Lower lobe of right lung (tissue), 2 donors: ENCODE measurements around the gene WFDC5. TPM values are rescaled to one million over a fixed set of nuclear protein-coding genes. Genes with fewer than 3 reads are reported as not detected.
A peak's percentile ranks its signal among the peaks of the same experiment; 100 is the strongest.

ENCODE experiments used
- ATAC-seq, 2 donors: fragments of 200-7000 bp; cut with Tn5 transposase; one replicate each; pipeline ENCODE4 v1.9.1; 2020 to 2022; ENCODE audit warnings: mild to moderate bottlenecking in 2 of 2, moderate library complexity in 2 of 2
- DNase-seq: peaks from one replicate; pipeline ENCODE4 v3.0.0-alpha.2; 2020
- H3K27ac ChIP-seq: fragments of 200-600 bp; one replicate; pipeline ENCODE4 v1.8.0; 2022
- H3K27me3 ChIP-seq: fragments of 200-600 bp; one replicate; pipeline ENCODE4 v1.8.0; 2022; ENCODE audit warnings: low read depth
- H3K36me3 ChIP-seq: fragments of 200-600 bp; one replicate; pipeline ENCODE4 v1.8.0; 2022; ENCODE audit warnings: mild to moderate bottlenecking
- H3K4me1 ChIP-seq: fragments of 200-600 bp; one replicate; pipeline ENCODE4 v1.8.0; 2022
- H3K4me3 ChIP-seq: fragments of 200-600 bp; one replicate; pipeline ENCODE4 v1.8.0; 2022; ENCODE audit warnings: mild to moderate bottlenecking
- H3K9me3 ChIP-seq: fragments of 200-600 bp; one replicate; pipeline ENCODE4 v1.8.0; 2022
- CTCF ChIP-seq: fragments of 200-600 bp; IDR thresholded peaks from one replicate; pipeline ENCODE4 v1.8.0; 2022; ENCODE audit warnings: antibody characterized with exemption, mild to moderate bottlenecking
- intact Hi-C: fragments of 100-400 bp; cut with DNase I; formaldehyde crosslinking; loops from one replicate; pipeline ENCODE4 v1.11.0; 2022
- total RNA-seq: library from RNA; stranded (reverse); fragmentation: NEBNext Ultra II Directional; extraction: Animal tissue kit (Norgen Biotek cat#: 25700); gene quantifications from one replicate; pipeline ENCODE4 v1.2.1, GENCODE V29; 2021
- donor health status: DM: no; HTN: yes; CAD: no; lungs with severe emphysema.

Gene WFDC5
- total RNA-seq, 1 donor from 2014 or later: 1.6 TPM

- ATAC-seq (no peak), DNase-seq (no peak)
- no peak for TF ChIP-seq CTCF
- Histone ChIP-seq H3K27me3 (no peaks in the 10 kb centered on the region), H3K27ac (no peak overlapping the region), H3K4me3 (no peak overlapping the region), H3K4me1 (no peaks in the 10 kb centered on the region), H3K36me3 (no peaks in the 10 kb centered on the region), H3K9me3 (no peaks in the 10 kb centered on the region)
- intact Hi-C loops: no loop called here
Observed at GRCh38 chr20:45109634-45110033, 5.3 kb downstream of the WFDC5 start.

- H3K4me3 ChIP-seq: no peak overlapping the region
- no peaks in the 10 kb centered on the region for H3K36me3 ChIP-seq
- H3K4me1 ChIP-seq: peaks cover 6% of the 10 kb centered on the region
- no peaks in the 10 kb centered on the region for H3K9me3 ChIP-seq
- DNase-seq (no peak), ATAC-seq (no peak)
- H3K27me3 ChIP-seq: peaks cover 11% of the 10 kb centered on the region
- no peak for TF ChIP-seq CTCF
- intact Hi-C loops: no loop called here
- no peak overlapping the region for H3K27ac ChIP-seq
Observed at GRCh38 chr20:45105317-45105716, 9.7 kb downstream of the WFDC5 start.

- H3K9me3 ChIP-seq: no peaks in the 10 kb centered on the region
- TF ChIP-seq CTCF: no peak
- DNase-seq (no peak), ATAC-seq (peak; percentile 53 to 62)
- peaks cover 6% of the 10 kb centered on the region for H3K4me1 ChIP-seq
- no peaks in the 10 kb centered on the region for H3K36me3 ChIP-seq
- no peak overlapping the region for H3K27ac ChIP-seq
- intact Hi-C loops: no loop called here
- peaks cover 17% of the 10 kb centered on the region for H3K27me3 ChIP-seq
- H3K4me3 ChIP-seq: no peak overlapping the region
Observed at GRCh38 chr20:45104786-45105185, 10.2 kb downstream of the WFDC5 start.

- peaks cover 34% of the 10 kb centered on the region for H3K27me3 ChIP-seq
- no peak for ATAC-seq
- intact Hi-C loops: no loop called here
- no peak overlapping the region for H3K4me3 ChIP-seq
- no peak for DNase-seq
- no peak for TF ChIP-seq CTCF
- no peak overlapping the region for H3K27ac ChIP-seq
- H3K9me3 ChIP-seq: no peaks in the 10 kb centered on the region
- no peaks in the 10 kb centered on the region for H3K36me3 ChIP-seq
- H3K4me1 ChIP-seq: peaks cover 8% of the 10 kb centered on the region
Observed at GRCh38 chr20:45103072-45103471, 11.9 kb downstream of the WFDC5 start.

- ATAC-seq (peak; percentile 6 to 70), DNase-seq (no peak)
- no peak for TF ChIP-seq CTCF
- Histone ChIP-seq H3K4me1 (peaks cover 10% of the 10 kb centered on the region), H3K27me3 (peaks cover 50% of the 10 kb centered on the region), H3K36me3 (no peaks in the 10 kb centered on the region), H3K4me3 (no peak overlapping the region), H3K27ac (no peak overlapping the region), H3K9me3 (no peaks in the 10 kb centered on the region)
- intact Hi-C loops: no loop called here
Observed at GRCh38 chr20:45101333-45101850, 13.6 kb downstream of the WFDC5 start.
